T-helper 2 cell (primary cell): ENCODE results near the gene STX17.

ENCODE experiments used
- DNase-seq, 5 experiments: peaks; one replicate each; pipeline versions ENCODE4 v3.0.0 to v3.0.0-alpha.2; 2012 to 2022

STX17 gene

GRCh38 chr9:99907208-99907532 lies 716 bp downstream of the STX17 start:
- DNase-seq = no peak

- DNase-seq = no peak
Measured at GRCh38 chr9:99911600-99911999, 5.1 kb downstream of the STX17 start.

- no peak for DNase-seq
Measured at GRCh38 chr9:99916650-99917049, 10.2 kb downstream of the STX17 start.

GRCh38 chr9:99918134-99918533 lies 11.7 kb downstream of the STX17 start:
- DNase-seq = no peak

GRCh38 chr9:99919930-99920329 lies 13.5 kb downstream of the STX17 start:
- no peak for DNase-seq

GRCh38 chr9:99921875-99922710 lies 15.6 kb downstream of the STX17 start:
- no peak for DNase-seq

GRCh38 chr9:99922711-99923030 lies 16.2 kb downstream of the STX17 start:
- no peak for DNase-seq

GRCh38 chr9:99925541-99925940 lies 19.1 kb downstream of the STX17 start:
- no peak for DNase-seq

GRCh38 chr9:99929652-99930051 lies 23.2 kb downstream of the STX17 start:
- no peak for DNase-seq

GRCh38 chr9:99931155-99931840 lies 24.8 kb downstream of the STX17 start:
- DNase-seq = no peak

GRCh38 chr9:99936947-99937587 lies 30.6 kb downstream of the STX17 start:
- no peak for DNase-seq

- no peak for DNase-seq
Measured at GRCh38 chr9:99947395-99947794, 40.9 kb downstream of the STX17 start.

GRCh38 chr9:99948482-99948881 lies 42.0 kb downstream of the STX17 start:
- no peak for DNase-seq

- DNase-seq = no peak
Measured at GRCh38 chr9:99948896-99949295, 42.4 kb downstream of the STX17 start.

- no peak for DNase-seq
Measured at GRCh38 chr9:99953861-99954507, 47.5 kb downstream of the STX17 start.

- DNase-seq = peak in 1 of 5 experiments; percentile 44
Measured at GRCh38 chr9:99954819-99955218, 48.4 kb downstream of the STX17 start.

- no peak for DNase-seq
Measured at GRCh38 chr9:99955606-99956005, 49.2 kb downstream of the STX17 start.

- no peak for DNase-seq
Measured at GRCh38 chr9:99962680-99963261, 56.3 kb downstream of the STX17 start.

GRCh38 chr9:99964336-99964735 lies 57.9 kb downstream of the STX17 start:
- no peak for DNase-seq

GRCh38 chr9:99966001-99966400 lies 59.5 kb downstream of the STX17 start:
- DNase-seq = no peak

GRCh38 chr9:99966716-99967115 lies 60.3 kb downstream of the STX17 start:
- DNase-seq = no peak

- no peak for DNase-seq
Measured at GRCh38 chr9:99967457-99967856, 61.0 kb downstream of the STX17 start.

GRCh38 chr9:99970481-99970880 lies 64.0 kb downstream of the STX17 start:
- DNase-seq = no peak
